Spleen (tissue), 7 donors: Measurements from ENCODE around the gene SMOC1.

Experiments used
- POLR2AphosphoS5 ChIP-seq, 3 donors: sonication (generic); formaldehyde crosslinking; IDR thresholded peaks; one replicate each; pipeline ENCODE4 v1.5.1; 2017; ENCODE audit warnings: antibody characterized with exemption in 3 of 3
- TF ChIP-seq, protein P1 (sequence below), 11 experiments: fragments of 200-600 bp in 7 of 11; fragments of 450-650 bp in 4 of 11; sonication (generic) in 4 of 11; IDR thresholded peaks in 8 of 11; conservative IDR thresholded peaks in 3 of 11; 1 replicate in 7 of 11; 2 replicates in 4 of 11; pipeline versions ENCODE4 v1.4.0 to v1.8.0; 2016 to 2021; ENCODE audit warnings: antibody characterized with exemption in 11 of 11, inconsistent platforms in 4 of 11, mild to moderate bottlenecking in 1 of 11
- donor health status: DM: no; HTN: no; CAD: no; lungs with moderate emphysema.
- donor health status: DM: no; HTN: no; CAD: no.
- donor health status: DM: no; HTN: no; CAD: no.

DNA sequence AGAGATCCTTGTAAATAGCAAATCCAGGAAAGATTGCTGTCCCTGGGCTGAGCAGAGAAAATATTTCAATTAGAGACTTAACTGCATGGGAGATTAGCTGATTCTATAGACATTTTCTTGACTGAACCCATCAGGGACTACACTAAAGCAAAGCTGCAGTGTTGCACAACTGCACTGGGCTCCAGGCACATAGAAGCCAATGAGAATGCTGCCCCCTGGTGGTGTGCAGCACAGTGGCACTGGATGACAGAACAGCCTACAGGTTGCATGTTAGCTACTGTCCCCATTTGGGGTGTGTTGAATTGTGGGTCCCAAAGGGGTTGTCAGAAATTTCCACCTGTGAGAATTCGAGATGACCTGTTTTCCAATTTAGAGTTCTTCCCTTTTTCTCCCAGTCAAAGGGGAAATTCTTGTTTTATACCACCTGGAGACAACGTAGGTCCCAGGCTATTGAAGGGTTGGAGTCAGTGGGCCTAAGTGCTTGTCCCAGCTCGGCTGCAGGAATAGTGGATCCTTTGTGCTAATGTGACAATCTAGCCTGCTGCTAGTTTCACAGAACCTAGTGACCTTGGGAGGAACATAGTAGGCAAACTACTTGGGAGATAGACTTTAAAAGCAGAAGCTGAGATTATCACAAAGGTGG is 194.8 kb downstream of the SMOC1 start:
- TF ChIP-seq, protein P1, sequence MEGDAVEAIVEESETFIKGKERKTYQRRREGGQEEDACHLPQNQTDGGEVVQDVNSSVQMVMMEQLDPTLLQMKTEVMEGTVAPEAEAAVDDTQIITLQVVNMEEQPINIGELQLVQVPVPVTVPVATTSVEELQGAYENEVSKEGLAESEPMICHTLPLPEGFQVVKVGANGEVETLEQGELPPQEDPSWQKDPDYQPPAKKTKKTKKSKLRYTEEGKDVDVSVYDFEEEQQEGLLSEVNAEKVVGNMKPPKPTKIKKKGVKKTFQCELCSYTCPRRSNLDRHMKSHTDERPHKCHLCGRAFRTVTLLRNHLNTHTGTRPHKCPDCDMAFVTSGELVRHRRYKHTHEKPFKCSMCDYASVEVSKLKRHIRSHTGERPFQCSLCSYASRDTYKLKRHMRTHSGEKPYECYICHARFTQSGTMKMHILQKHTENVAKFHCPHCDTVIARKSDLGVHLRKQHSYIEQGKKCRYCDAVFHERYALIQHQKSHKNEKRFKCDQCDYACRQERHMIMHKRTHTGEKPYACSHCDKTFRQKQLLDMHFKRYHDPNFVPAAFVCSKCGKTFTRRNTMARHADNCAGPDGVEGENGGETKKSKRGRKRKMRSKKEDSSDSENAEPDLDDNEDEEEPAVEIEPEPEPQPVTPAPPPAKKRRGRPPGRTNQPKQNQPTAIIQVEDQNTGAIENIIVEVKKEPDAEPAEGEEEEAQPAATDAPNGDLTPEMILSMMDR (IDR thresholded peaks at IDR 0.05 in 8 of 11, conservative IDR thresholded peaks at IDR 0.05 in 3 of 11): peak in 10 of 11 experiments; percentile 22 to 79 (median 60)
- TF ChIP-seq POLR2AphosphoS5 (IDR thresholded peaks at IDR 0.05): no peak
